Stimulated activated CD8-positive, alpha-beta memory T cell treated with anti-CD3 and anti-CD28 coated beads, Interleukin-12 subunit alpha, Interleukin-12 subunit beta, amount 100 ng/mL, for 1 hour (primary cell): ENCODE results near the gene SFT2D1.
"Not testable (repeated sequence)": the region's sequence is repeated elsewhere in the genome, so short reads cannot be mapped to it uniquely, and the experiment has no call there.

Source experiments
- DNase-seq: peaks from one replicate; pipeline ENCODE4 v3.0.0-alpha.2; 2020; ENCODE audit warnings: low read depth

SFT2D1 gene

DNA sequence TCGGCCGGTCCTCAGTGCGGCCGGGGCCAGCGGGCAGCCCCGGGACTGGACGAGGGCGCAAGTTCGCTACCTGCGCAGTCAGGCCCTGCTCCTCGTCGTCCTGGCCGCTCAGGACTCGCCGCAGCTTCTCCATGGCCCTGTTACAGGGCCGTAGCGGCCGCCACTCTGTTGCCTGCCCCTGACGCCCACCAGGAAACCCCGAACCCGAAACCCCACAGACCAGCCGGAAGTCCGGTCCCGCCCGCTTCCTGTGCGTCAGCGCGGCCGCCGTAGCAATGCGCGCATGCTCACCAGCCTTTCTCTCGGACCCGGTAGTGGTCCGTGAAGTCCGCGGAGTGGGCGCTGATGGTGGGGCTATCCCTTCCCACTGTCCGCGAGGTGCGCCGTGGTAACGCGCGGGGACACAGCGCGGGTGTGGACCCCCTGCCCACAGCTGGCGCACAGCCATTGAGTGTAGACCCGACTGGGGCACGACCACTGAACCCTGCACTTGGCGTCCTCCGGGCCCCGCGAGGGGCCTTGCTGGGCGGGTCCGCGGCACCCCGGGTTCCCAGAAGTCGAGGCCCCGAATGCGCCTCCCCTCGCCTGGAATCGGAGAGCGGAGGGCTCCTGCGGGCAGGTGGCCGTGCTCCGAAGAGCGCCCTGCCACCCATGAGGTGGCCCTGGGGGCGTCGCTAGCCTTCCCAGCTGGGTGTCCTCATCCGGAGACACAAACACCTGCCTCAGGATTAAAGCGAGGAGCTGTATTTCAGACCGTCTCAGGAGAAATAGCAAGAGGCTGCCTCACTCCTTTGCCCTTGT, at the start of gene SFT2D1:
TSS of gene SFT2D1 (minus strand) at position 197 of the 801 bp plus-strand sequence. CDS start at position 133, 64 bp downstream.
- peak; percentile 70 for DNase-seq

GRCh38 chr6:166389119-166389518, 46.8 kb upstream of the SFT2D1 start:
- no peak for DNase-seq

- no peak for DNase-seq
Measured at GRCh38 chr6:166388290-166389004, 46.1 kb upstream of the SFT2D1 start.

DNA sequence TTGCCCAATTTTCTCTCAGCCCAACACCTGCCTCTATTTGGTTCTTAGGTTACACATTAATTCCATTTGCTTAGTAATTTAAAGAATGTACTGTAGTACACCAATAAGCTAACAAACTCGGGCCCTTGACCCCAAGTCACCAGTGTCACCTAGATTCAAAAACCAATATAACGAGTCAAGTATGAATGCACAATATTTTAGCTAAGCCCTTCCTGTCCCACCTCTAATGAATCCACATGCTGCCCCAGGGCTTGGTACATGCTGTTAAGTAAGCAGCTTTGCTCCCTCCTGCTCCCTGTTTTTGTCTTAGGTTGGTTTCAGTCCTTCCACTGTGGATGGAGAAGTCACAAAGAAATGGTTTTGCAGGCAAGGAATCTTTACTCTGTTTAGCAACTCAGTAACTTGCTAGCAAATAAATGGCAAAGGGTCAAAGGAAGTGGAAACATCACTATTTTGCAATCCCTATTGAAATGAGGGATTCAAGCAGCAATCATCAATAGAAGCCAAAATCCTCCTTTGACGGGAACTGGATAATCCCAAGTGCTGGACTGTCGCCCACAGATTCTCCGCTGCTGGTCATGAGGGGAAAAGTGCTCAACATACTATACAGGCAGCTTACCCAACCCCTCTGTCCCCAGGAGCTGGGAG, 45.4 kb upstream of the SFT2D1 start:
- DNase-seq: no peak

DNA sequence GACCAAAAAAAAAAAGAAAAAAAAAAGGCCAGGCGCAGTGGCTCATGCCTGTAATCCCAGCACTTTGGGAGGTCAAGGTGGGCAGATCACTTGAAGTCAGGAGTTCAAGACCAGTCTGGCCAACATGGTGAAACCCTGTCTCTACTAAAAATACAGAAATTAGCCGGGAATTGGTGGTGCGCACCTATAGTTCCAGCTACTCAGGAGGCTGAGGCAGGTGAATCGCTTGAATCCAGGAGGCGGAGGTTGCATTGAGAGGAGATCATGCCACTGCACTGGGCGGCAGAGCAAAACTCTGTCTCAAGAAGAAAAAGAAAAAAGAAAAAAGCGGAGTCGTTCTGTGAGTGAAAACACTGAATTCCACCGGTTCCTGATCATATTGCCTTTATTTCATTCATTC, 44.8 kb upstream of the SFT2D1 start:
- not testable (repeated sequence) for DNase-seq

DNA sequence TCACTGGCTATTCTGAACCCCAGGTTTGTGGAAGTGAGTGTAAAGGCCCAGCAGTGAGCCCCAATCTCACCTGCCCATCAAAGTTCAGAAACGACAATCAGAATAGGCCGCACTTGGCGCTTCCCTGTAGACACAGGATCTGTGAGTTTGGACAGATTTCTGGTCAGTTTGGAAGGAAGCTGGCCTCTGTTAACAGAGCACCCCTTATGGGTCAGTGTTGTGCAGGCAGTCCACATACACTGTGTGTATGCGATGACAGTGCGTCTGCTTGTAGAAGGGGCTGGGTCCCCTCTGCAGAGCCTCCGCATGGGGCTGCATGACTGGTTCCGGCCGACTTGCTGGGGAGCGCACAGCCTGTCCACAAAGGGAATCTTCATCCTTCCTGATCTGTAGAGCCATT, 43.8 kb upstream of the SFT2D1 start:
- DNase-seq: no peak

DNA sequence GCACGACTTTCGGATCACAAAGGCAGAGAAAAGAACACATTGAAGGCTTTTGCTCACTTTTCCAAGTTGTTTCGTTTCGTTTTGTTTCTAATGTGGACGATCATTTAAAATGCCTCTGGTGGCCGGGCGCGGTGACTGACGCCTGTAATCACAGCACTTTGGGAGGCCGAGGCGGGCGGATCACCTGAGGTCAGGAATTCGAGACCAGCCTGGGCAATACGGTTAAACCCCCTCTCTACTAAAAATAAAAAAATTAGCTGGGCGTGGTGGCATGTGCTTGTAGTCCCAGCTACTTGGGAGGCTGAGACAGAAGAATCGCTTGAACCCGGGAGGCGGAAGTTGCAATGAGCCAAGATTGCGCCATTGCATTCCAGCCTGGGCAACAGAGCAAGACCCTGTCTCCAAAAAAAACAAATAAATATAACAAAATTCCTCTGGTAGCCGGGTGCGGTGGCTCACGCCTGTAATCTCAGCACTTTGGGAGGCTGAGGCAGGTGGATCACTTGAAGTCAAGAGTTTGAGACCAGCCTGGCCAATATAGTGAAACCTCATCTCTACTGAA, 41.5 kb upstream of the SFT2D1 start:
- not testable (repeated sequence) for DNase-seq

DNA sequence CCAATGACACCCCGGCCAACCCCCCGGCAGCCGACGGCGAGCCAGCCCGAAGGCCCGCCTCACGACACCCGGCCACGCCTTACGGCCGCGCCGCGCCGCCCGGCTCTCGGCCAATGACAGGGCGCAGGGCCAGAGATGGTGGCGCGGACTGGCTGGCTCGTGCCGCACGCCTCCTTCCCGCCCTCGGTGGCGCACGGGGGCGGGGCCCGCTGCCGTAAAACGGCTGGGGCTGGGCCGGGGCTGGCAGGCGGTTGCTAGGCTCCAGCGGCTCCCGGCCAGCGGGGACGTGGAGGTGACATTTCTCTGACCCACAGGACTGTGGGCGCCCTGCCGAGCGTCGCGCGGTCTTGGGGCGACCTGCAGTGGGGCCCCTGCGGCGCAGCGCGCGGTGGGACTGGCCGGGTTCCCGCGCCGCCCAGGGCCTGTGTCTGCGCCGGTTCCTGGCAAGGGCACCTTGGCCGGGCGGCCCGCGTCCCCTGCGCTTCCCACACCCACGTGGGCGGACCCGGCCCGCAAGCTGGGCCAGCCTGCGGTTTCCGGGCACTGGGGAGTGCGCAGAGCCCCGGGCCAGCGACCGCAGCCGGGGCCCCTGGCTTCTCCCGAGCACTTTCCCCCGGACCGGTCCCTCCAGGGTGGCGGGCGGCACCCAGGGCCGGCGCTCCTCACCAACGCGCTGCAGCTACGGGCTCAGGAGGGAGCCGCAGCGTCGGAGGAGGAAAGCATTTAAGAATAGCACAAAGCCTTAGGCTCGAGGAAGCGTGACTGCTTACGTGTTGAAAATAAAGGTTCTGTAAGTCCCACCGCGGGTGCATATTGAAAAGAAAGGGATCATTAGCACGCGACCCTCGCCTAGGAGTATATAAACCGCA, 40.8 kb upstream of the SFT2D1 start, which contains the start of gene MPC1:
TSS of gene MPC1 (minus strand) at position 8 of the 869 bp plus-strand sequence. CDS start 64 bp downstream, outside the sequence.
- peak; percentile 83 for DNase-seq

DNA sequence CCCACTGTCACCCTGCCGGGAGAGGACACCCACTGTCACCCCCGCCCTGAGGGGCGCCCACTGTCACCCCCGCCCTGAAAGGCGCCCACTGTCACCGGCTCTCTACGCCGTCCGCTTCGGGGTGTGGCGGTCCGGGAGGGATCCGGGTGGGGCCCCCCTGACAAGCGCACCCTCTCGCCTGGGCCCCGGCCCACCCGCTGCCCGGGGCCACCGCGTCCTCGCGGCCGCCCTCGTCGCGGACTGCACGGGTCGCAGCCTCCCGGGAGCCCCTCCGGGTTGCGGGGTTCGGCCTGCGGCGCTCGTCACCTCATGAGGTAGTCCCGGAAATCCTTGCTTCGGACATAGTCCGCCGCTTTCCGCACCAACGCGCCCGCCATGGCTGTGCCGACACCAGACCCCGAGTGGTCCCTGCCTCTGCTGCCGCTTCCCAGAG, 40.2 kb upstream of the SFT2D1 start:
- DNase-seq: no peak

DNA sequence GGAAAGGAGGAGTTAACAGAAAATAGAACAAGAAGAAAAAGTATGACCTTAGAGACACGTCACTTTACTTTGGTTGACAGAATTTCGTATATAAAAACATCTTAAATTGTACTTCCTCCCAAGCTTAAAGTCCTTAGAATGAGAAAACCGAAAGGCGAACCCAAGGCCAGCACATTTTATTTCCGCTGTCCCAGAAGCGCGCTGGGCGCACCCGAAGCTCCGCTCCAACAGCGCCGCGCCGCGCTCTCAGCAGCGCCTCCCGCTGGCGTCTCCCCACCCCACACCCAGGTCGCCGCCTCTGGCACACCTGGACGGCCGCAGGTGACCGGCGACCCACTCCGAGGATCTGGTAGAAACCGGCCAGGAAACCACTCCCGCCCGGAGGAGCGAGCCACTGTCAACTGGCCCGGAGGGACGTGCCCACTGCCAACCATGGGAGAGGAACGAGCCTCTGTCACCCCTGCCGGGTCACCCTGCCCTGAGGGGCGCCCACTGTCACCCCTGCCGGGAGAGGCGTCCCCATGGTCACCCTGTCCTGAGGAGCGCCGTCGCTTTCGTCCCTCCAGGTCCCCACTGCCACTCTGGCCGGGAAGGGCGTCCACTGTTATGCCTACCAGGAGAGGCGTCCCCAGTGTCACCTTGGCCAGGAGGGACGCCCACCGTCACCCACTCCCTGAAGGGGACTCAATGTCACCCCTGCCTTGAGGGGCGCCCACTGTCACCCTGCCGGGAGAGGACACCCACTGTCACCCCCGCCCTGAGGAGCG, 39.6 kb upstream of the SFT2D1 start:
- peak; percentile 31 for DNase-seq

DNA sequence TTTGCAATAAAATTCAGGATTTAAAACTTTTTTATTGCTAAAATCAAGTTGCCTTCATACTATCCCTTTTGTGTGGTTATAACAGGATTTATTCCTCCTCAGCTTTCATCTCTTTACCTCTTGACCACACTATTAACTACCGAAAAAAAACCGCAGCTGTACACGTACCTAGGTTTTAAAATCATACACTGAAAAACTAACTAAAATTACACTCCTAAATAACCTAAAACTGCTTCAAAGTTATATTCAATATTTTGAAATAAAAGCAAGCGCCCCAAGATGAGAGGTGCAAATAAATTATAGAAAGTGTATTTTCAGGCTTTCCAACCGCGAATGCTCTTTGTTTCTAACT, 39.0 kb upstream of the SFT2D1 start:
- no peak for DNase-seq

GRCh38 chr6:166379800-166380199, 37.5 kb upstream of the SFT2D1 start:
- no peak for DNase-seq

DNA sequence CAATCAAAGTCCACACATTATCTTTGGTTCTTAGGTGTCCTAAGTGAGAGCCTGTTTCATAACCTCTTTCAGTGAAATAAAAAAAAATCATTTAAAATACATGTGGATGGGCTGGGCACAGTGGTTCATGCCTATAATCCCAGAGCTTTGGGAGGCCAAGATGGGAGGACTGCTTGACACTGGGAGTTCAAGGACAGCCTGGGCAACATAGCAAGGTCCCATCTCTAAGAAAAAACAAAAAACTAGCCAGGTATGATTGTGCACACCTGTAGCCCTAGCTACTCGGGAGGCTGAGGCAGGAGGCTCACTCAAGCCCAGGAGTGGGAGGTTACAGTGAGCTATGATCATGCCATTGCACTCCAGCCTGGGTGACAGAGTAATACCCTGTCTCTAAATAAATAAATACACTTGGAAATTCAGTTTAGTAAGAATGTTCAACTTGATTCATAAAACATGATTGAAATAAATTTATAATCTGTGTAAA, 36.8 kb upstream of the SFT2D1 start:
- no peak for DNase-seq

DNA sequence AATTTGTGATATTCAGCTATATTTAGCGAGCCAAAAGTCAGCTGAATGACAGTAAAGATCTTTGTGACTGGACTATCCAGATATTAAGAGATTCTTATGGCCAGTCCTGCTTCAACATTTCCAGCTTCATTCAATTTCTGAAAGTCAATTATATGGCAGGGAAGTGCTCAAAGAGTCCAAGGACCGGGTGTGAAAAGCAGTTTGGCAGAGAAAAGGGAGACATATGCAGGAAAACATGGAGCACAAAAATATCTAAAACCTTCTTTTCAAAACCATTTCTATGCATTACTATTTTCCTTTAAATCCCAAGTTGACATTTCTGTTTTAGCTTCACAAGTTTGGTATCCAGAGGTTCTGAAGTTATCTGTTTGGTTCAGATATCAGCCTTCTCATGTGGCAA, 35.4 kb upstream of the SFT2D1 start:
- no peak for DNase-seq

- no peak for DNase-seq
Measured at GRCh38 chr6:166375013-166375412, 32.7 kb upstream of the SFT2D1 start.

DNA sequence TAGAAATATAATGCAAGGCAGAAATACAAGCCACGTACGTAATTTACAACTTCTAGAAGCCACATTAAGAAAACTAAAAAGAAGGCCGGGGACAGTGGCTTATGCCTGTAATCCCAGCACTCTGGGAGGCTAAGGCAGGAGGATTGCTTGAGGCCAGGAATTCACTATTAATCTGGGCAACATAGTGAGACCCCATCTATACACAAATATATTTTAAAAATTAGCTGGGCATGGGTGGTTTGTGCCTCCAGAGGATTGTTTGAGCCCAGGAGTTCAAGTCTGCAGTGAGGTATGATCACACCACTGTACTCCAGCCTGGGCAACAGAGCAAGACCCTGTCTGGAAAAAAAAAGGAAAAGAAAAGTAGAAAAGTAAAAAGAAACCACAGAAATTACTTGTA, 28.1 kb upstream of the SFT2D1 start:
- no peak for DNase-seq

DNA sequence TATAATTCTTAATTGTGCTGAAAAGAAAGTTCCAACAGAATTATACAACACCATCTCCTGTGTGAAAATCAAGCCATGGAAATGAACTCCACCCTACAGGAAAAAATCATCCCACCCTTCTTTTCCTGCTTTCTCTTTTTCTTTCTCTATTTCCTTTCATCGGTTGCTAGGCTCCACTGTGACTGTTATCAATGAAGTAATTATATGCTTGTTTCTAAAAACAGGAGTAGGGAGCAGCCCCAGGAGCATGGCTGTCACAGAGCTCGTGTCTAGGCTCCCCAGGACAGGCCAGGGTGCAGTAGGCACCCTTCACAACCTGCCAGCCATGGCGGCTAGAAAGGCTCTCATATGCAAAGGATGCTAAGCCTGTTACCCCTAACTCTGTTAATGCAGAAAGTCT, 27.4 kb upstream of the SFT2D1 start:
- no peak for DNase-seq

DNA sequence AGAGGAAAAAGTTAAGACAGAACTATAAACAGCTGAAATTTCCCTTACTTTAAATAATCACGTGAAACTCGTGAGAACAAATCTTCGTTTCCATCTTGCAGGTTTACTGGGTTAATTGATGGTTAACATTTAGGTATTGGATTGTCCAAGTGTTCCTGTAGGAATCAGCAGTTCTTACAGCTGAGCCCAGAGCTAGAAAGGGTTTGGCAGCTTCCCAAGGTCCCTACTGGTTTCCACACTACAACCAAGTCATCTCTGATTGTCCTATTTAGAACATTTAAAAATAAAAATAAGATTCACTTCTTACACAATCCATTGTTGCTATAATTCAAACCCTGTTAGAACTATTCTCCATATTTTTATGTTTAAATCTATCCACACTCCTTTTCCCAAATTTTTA, 24.6 kb upstream of the SFT2D1 start:
- no peak for DNase-seq

DNA sequence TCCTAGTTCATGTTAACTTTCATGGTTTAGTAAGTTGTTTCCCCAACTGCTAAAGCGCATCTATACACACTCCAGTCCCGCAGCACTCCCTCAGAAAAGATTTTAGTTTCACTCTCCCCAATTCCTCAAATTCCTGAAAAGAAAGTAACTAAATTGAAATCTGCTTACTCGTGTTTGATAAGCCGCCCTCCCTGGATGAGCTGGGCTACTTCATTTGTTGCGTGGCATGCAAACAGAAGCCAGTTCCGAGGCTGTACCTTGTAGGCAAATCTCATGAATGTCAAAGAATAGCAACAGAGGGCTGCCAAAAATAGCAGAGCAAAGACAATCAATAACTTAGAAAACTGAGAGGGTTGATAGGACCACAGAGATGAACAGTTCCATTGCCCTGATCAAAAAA, 23.5 kb upstream of the SFT2D1 start:
- DNase-seq: no peak

GRCh38 chr6:166365221-166365620, 22.9 kb upstream of the SFT2D1 start:
- no peak for DNase-seq

DNA sequence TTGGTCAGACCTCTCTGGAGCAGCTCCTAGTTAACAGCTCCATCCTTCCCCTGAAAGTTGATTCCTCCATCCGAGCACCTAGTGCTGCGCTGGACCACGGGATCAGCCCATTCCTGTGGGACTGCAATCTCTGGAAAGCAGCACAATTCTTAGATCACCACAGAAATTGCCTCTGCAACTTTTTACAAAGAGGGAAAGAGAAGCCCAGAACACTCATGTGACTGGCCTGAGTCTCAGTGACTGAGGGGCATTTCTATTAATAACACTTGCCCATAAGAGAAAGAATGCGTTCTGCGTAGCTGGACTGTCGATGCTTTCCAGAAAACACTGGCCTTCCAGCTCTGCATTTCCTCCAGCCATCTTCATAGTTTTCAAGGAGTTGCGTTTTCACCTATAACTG, 22.1 kb upstream of the SFT2D1 start:
- no peak for DNase-seq
